Epithelial cell of esophagus (primary cell): ENCODE measurements around the gene LRRC10B.

ENCODE experiments used
- DNase-seq: peaks from one replicate; pipeline ENCODE4 v3.0.0; 2010; ENCODE audit warnings: low read depth
- H3K4me3 ChIP-seq: 2 replicates; pipeline ENCODE4 v1.5.1; 2011; ENCODE audit warnings: mild to moderate bottlenecking, low read length, control low read depth
- TF ChIP-seq, protein P1 (sequence below): IDR thresholded peaks from 2 replicates; pipeline ENCODE4 v1.5.1; 2011; ENCODE audit warnings: low read depth, mild to moderate bottlenecking, low read length, control low read depth, inconsistent platforms; ENCODE audit not compliant: insufficient read depth; ENCODE audit errors: missing control alignments

Gene LRRC10B

DNA sequence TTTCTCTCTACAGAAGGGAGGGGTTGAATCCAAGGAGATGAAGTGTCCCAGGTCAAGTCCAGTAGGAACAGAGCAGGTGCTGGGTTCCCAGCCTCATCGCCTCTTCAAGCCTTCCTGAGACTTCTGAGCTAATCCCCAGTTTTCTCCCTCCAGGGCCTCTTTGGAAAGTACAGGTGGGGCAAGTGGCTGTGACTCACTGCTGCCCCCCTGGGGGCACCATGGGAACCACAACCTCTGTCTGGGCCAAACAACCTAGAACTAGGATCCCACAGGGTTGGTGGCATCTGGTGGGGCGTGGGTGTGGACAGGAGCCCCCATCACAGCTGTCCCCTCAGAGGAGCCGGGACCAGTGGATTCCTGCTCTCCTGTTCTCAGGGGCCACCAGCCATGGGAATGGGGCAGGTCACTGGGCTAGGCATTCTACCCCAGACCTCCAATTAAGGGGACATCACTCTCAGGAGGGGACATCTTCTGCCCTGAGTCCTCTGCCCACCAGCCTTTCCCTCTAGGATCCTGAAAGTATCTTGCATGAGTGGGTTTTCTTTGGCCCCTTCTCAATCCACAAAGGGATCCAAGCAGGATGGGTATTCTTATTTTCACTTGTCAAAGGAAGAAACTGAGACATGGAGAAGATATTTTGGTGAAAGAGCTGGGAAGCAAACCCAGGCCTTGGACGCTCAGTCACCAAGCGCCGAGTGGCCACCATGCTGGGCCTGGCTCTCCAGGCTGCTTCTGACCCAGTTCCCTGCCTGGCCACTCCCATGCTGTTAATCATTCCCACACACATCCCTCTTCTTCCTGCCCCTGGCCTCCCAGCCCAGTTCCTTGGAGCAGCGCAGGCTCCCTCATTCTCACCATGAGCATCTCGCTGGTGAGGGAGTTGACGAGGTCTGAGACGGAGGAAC, 23.8 kb downstream of the LRRC10B start:
- peak; percentile 58 for DNase-seq
- no peak overlapping the region for H3K4me3 ChIP-seq
- TF ChIP-seq, protein P1, sequence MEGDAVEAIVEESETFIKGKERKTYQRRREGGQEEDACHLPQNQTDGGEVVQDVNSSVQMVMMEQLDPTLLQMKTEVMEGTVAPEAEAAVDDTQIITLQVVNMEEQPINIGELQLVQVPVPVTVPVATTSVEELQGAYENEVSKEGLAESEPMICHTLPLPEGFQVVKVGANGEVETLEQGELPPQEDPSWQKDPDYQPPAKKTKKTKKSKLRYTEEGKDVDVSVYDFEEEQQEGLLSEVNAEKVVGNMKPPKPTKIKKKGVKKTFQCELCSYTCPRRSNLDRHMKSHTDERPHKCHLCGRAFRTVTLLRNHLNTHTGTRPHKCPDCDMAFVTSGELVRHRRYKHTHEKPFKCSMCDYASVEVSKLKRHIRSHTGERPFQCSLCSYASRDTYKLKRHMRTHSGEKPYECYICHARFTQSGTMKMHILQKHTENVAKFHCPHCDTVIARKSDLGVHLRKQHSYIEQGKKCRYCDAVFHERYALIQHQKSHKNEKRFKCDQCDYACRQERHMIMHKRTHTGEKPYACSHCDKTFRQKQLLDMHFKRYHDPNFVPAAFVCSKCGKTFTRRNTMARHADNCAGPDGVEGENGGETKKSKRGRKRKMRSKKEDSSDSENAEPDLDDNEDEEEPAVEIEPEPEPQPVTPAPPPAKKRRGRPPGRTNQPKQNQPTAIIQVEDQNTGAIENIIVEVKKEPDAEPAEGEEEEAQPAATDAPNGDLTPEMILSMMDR = peak; percentile 95

- no peak overlapping the region for H3K4me3 ChIP-seq
- TF ChIP-seq, protein P1 = no peak
- DNase-seq = no peak
Observed at GRCh38 chr11:61533039-61533375, 24.5 kb downstream of the LRRC10B start.

DNA sequence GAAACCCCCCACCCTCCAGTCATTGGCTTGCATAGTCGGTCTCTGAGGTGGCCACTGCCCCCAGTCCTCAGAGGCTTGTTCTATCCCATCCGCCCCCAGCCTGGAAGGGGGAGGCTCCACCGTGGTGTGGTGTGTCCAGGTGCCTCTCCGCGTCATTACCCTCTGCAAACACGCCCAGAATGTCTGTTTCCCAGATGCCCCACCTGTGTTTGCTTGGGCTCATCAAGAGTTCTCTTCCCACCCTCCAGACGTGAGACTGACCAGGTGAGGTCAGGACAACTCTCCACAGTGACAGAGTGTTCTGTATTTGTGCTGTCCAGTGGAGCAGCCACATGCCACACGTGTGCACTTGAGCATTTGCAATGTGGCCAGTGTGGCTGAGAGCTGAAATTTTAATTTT, 24.9 kb downstream of the LRRC10B start:
- no peak overlapping the region for H3K4me3 ChIP-seq
- TF ChIP-seq, protein P1 = no peak
- no peak for DNase-seq

- H3K4me3 ChIP-seq = no peak overlapping the region
- TF ChIP-seq, protein P1 = no peak
- no peak for DNase-seq
Observed at GRCh38 chr11:61534025-61534932, 25.7 kb downstream of the LRRC10B start.

DNA sequence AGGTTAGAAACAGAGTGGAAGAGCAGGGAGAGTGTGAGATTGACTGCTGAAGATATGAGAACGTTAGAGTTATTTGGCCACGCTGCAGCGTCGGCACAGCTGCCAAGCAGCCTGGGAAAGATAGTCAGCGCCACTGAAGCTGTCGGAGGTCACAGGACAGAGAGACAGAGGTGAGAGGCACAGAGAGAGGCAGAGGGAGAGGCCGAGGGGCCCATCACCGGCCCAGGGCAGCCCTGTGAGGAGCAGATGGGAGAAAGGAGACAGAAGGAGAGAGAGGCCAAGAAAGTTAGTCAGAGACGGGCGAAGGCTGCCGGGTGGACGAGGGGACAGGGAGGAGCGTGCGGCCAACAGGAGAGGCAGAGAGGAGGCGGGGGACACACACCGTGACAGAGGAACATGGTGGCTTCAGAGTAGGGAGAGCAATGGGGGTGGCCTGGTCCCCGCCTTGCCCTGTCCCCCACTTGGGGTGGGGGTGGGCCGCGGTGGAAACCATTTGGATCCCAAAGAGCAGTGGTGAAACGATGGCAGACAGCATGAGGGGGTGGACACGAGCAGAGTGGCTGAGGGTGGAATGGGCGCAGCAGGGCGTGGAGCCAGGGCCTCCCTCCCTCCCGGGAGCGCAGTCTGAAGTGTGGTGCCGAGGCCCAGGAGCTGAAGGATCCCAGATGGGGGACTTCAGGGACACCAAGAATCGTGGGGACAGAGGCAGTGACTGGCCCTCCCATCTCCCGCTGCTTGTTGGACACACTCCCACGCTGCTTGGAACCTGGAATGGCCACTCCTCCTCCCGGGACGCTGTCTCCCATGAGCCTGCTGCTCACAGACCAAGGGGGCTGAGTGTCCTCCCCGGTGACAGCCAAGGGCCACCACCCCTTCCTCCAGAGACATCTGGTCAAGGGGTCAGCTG, 26.6 kb downstream of the LRRC10B start:
- TF ChIP-seq, protein P1 = no peak
- no peak overlapping the region for H3K4me3 ChIP-seq
- no peak for DNase-seq

DNA sequence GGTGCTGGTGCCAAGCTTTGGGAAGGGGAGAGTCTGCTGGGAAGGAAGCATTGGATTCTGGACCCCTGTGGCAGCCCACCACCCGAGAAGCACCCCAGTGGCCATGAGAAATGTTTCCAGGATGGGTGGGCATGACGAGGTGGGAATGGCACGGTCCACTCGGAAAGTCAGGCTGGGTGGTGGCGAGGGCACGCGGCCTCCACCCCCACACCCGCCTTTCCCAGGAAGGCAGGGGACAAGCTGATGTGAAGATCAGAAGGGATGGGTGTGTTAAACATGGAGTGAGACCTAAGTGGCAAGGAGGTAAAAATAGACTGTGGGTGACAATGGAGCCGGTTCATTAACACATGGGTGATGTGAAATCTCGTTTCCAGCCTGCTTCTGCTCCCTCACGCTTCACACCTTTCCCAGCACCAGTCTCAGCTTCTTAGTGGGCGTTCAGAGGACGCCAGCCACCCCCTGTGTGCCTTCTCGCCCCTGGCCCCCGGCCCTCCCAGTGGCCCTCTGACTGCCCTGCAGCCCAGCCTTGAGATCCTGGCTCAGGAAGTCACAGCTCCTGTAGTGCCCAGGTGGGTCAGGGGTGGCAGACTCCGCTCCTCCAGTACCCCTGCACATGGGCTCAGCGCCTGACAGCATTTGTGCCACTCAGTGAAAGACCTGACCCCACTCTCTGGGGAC, 27.6 kb downstream of the LRRC10B start:
- H3K4me3 ChIP-seq = no peak overlapping the region
- TF ChIP-seq, protein P1 = no peak
- DNase-seq = no peak
